ENCODE measurements around the gene ARL15.

- TF ChIP-seq KDM1A (IDR thresholded peaks at IDR 0.05; ENCODE audit: borderline replicate concordance, low read length) (no peak), USF2 (IDR thresholded peaks at IDR 0.05; ENCODE audit: low read length) (no peak), CTCF (IDR thresholded peaks at IDR 0.05; ENCODE audit: control extremely low read depth in 1 of 3, insufficient read depth in 1 of 3, low read depth in 1 of 3, low read length in 3 of 3) (no peak), POLR2A (IDR thresholded peaks at IDR 0.05; ENCODE audit: control extremely low read depth in 1 of 2, low read depth in 2 of 2, low read length in 2 of 2) (no peak), SIN3A (conservative IDR thresholded peaks at IDR 0.05 in 1 of 2, IDR thresholded peaks at IDR 0.05 in 1 of 2; ENCODE audit: low read depth in 1 of 2, low read length in 2 of 2) (no peak), POLR2AphosphoS5 (IDR thresholded peaks at IDR 0.05; ENCODE audit: low read depth, low read length) (no peak), MAFK (IDR thresholded peaks at IDR 0.05; ENCODE audit: low read depth, low read length) (no peak), RAD21 (IDR thresholded peaks at IDR 0.05 in 1 of 2, conservative IDR thresholded peaks at IDR 0.05 in 1 of 2; ENCODE audit: low read depth in 2 of 2, low read length in 2 of 2) (no peak), EZH2 (IDR thresholded peaks at IDR 0.05; ENCODE audit: low read depth, low read length, severe bottlenecking) (no peak), TCF12 (IDR thresholded peaks at IDR 0.05; ENCODE audit: low read depth, low read length) (no peak), HDAC2 (IDR thresholded peaks at IDR 0.05; ENCODE audit: borderline replicate concordance in 1 of 2, low read depth in 2 of 2, low read length in 2 of 2) (no peak)
Observed at GRCh38 chr5:54305737-54306136, 4.6 kb downstream of the ARL15 start.

Data from H1 (cell line).